Colonic mucosa (tissue), 4 donors: ENCODE results near the gene PAWR. TPM values are rescaled to one million over a fixed set of nuclear protein-coding genes. Genes with fewer than 3 reads are reported as not detected.

Source experiments
- DNase-seq: peaks from one replicate; pipeline ENCODE4 v3.0.0-alpha.2; 2020
- H3K27ac ChIP-seq: fragments of 200-600 bp; one replicate; pipeline ENCODE4 v1.8.0; 2021
- H3K27me3 ChIP-seq: fragments of 200-600 bp; one replicate; pipeline ENCODE4 v1.8.0; 2021
- H3K36me3 ChIP-seq: fragments of 200-600 bp; one replicate; pipeline ENCODE4 v1.8.0; 2021
- H3K4me1 ChIP-seq: fragments of 200-600 bp; one replicate; pipeline ENCODE4 v1.8.0; 2021; ENCODE audit warnings: mild to moderate bottlenecking
- H3K4me3 ChIP-seq: fragments of 200-600 bp; one replicate; pipeline ENCODE4 v1.8.0; 2021
- H3K9ac ChIP-seq, 2 donors: one replicate each; pipeline ENCODE4 v1.7.0; 2013; ENCODE audit warnings: control low read depth in 2 of 2, low read depth in 2 of 2, low read length in 2 of 2
- H3K9me3 ChIP-seq: fragments of 200-600 bp; one replicate; pipeline ENCODE4 v1.8.0; 2021
- intact Hi-C: fragments of 100-400 bp; cut with DNase I; formaldehyde crosslinking; loops from one replicate; pipeline ENCODE4 v1.14.1; 2022
- total RNA-seq, 2 donors: library from RNA; stranded (reverse); fragmentation: NEBNext Ultra II Directional in 1 of 2; extraction: Animal tissue kit (Norgen Biotek cat#: 25700) in 1 of 2; gene quantifications; one replicate each; pipeline ENCODE4 v1.2.1, GENCODE V29; 2021
- TF ChIP-seq, protein P1 (sequence below): fragments of 200-600 bp; IDR thresholded peaks from one replicate; pipeline ENCODE4 v1.8.0; 2022; ENCODE audit warnings: antibody characterized with exemption, mild to moderate bottlenecking
- donor health status: healthy.
- donor health status: DM: no; HTN: no; CAD: no.
- donor health status: DM: no; HTN: no; CAD: no.

PAWR gene
- total RNA-seq, 2 donors from 2014 or later: 135 to 211 TPM

DNA sequence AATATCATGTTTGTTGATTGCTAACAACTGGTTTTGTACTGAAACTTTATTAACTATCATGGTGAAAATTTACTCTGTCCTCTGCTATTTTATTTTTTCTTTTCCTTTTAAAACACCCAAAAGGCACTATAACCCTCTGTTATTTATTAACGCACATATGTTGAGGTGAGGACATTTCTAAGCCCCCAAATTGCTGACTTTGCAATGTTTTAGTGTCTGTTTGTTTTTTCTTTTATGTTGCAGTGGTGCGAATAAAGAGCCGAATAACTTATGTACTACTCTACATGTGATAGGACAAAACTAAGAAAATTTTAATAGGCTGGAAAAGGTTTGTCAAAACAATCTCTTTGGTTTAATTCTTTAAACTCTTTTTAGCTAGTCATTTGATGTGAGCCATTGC lies 24.5 kb upstream of the PAWR start:
- DNase-seq: no peak
- TF ChIP-seq, protein P1, sequence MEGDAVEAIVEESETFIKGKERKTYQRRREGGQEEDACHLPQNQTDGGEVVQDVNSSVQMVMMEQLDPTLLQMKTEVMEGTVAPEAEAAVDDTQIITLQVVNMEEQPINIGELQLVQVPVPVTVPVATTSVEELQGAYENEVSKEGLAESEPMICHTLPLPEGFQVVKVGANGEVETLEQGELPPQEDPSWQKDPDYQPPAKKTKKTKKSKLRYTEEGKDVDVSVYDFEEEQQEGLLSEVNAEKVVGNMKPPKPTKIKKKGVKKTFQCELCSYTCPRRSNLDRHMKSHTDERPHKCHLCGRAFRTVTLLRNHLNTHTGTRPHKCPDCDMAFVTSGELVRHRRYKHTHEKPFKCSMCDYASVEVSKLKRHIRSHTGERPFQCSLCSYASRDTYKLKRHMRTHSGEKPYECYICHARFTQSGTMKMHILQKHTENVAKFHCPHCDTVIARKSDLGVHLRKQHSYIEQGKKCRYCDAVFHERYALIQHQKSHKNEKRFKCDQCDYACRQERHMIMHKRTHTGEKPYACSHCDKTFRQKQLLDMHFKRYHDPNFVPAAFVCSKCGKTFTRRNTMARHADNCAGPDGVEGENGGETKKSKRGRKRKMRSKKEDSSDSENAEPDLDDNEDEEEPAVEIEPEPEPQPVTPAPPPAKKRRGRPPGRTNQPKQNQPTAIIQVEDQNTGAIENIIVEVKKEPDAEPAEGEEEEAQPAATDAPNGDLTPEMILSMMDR: no peak
- no peaks in the 10 kb centered on the region for H3K36me3 ChIP-seq
- intact Hi-C loops: no loop called here
- no peaks in the 10 kb centered on the region for H3K4me1 ChIP-seq
- H3K27ac ChIP-seq: no peak overlapping the region
- H3K9me3 ChIP-seq: no peaks in the 10 kb centered on the region
- H3K4me3 ChIP-seq: no peak overlapping the region
- H3K27me3 ChIP-seq: no peaks in the 10 kb centered on the region
- H3K9ac ChIP-seq: no peak overlapping the region

DNA sequence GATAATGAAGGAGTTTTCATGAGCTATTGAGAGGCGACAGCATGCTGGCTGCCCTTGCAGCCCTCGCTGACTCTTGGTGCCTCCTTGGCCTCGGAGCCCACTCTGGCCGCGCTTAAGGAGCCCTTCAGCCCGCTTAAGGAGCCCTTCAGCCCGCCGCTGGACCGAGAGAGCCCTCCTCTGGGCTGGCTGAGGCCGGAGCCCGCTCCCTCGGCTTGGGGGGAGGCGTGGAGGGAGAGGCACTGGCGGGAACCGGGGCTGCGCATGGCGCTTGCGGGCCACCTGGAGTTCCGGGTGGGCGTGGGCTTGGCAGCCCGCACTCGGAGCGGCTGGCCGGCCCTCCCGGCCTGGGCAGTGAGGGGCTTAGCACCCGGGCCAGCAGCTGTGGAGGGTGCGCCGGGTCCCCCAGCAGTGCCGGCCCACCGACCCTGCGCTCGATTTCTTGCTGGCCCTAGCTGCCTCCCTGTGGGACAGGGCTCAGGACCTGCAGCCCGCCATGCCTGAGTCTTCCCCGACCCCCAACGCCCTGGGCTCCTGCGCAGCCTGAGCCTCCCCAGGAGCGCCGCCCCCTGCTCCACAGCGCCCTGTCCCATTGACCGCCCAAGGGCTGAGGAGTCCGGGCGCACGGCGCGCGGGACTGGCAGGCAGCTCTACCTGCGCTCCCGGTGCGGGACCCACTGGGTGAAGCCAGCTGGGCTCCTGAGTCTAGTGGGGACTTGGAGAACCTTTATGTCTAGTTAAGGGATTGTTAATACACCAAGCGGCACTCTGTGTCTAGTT lies 20.1 kb upstream of the PAWR start:
- Histone ChIP-seq H3K9me3 (no peaks in the 10 kb centered on the region), H3K27ac (no peak overlapping the region), H3K4me1 (no peaks in the 10 kb centered on the region), H3K27me3 (no peaks in the 10 kb centered on the region), H3K36me3 (no peaks in the 10 kb centered on the region), H3K4me3 (no peak overlapping the region), H3K9ac (no peak overlapping the region)
- no peak for DNase-seq
- TF ChIP-seq, protein P1: no peak
- intact Hi-C loops: no loop called here

DNA sequence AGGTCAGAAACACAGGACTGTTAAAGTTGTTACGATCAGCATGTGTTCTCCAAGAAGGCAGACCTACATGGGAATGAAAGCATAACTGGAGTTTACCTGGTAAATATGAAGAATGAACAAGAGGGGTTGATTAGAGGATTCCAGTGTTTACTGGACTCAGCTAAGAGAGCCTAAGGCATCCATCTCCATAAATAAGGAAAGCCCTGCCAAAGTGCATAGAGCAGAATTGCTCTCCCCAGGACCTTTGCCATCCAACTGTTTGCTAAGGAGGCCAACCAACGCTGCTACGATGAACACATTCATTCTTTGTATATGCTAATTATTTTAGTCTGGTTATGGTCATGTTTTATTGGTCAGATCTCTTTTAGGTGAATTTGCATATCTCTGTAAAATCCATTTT lies 17.1 kb upstream of the PAWR start:
- TF ChIP-seq, protein P1: no peak
- no peak for DNase-seq
- Histone ChIP-seq H3K9me3 (no peaks in the 10 kb centered on the region), H3K4me3 (no peak overlapping the region), H3K36me3 (no peaks in the 10 kb centered on the region), H3K27me3 (no peaks in the 10 kb centered on the region), H3K9ac (no peak overlapping the region), H3K4me1 (no peaks in the 10 kb centered on the region), H3K27ac (no peak overlapping the region)
- intact Hi-C loops: no loop called here

DNA sequence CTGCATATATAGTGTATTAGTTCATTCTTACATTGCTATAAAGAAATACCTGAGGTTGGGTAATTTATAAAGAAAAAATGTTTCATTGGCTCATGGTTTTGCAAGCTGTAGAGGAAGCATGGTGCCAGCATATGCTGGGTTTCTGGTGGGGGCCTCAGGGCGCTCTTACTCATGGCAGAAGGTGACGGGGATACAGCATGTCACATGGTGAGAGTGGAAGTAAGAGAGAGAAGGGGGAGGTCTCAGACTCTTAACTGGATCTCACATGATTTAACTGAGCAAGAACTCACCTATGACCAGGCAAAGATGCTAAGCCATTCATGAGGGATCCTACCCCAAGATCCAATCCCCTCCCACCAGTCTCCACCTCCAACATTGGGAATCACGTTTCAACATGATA lies 15.9 kb upstream of the PAWR start:
- H3K9me3 ChIP-seq: no peaks in the 10 kb centered on the region
- TF ChIP-seq, protein P1: no peak

DNA sequence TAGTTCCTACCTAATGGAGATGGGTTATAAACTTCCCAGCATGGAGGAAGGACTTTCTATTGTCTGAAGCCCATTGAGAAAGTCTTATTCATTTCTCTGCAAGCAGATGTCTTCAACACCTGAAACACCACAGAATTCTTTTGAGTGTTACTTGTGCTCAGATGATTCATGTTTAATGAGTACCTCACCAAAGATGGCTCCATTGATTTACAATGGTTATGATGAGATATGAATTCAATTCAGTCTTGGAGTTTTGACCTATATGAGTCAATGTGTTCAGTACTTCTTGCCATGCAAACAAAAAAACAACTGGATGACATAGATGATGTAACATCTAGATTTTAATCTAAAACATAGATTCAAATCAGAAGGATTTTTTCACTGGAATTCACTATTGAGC lies 15.4 kb upstream of the PAWR start:
- H3K27ac ChIP-seq: no peak overlapping the region
- no peaks in the 10 kb centered on the region for H3K4me1 ChIP-seq
- H3K27me3 ChIP-seq: no peaks in the 10 kb centered on the region
- intact Hi-C loops: no loop called here
- H3K9ac ChIP-seq: no peak overlapping the region
- no peaks in the 10 kb centered on the region for H3K9me3 ChIP-seq
- no peak for DNase-seq
- TF ChIP-seq, protein P1: no peak
- H3K36me3 ChIP-seq: no peaks in the 10 kb centered on the region
- no peak overlapping the region for H3K4me3 ChIP-seq

More for the DNA sequence above, 15.9 kb upstream of the PAWR start:
- Histone ChIP-seq H3K4me3 (no peak overlapping the region), H3K27me3 (no peaks in the 10 kb centered on the region), H3K4me1 (no peaks in the 10 kb centered on the region), H3K36me3 (no peaks in the 10 kb centered on the region), H3K27ac (no peak overlapping the region), H3K9ac (no peak overlapping the region)
- intact Hi-C loops: no loop called here
- no peak for DNase-seq
